Activated T-helper 9 cell treated with anti-CD3 and anti-CD28 coated beads, Interleukin-2, amount 50 U/mL, for 16 hours (primary cell): ENCODE data around the gene DGCR2.
"Not testable (repeated sequence)": the region's sequence is repeated elsewhere in the genome, so short reads cannot be mapped to it uniquely, and the experiment has no call there.

Experiments used
- DNase-seq: peaks from one replicate; pipeline ENCODE4 v3.0.0-alpha.2; 2020; ENCODE audit warnings: low read depth

The DGCR2 gene

GRCh38 chr22:19084126-19084525, 38.1 kb downstream of the DGCR2 start:
- not testable (repeated sequence) for DNase-seq

GRCh38 chr22:19082793-19083192, 39.4 kb downstream of the DGCR2 start:
- no peak for DNase-seq

GRCh38 chr22:19082101-19082500, 40.1 kb downstream of the DGCR2 start:
- no peak for DNase-seq

- DNase-seq, result no peak
These were observed 40.9 kb downstream of the DGCR2 start for GRCh38 chr22:19081351-19081750.

- DNase-seq, result no peak
These were observed 41.4 kb downstream of the DGCR2 start for GRCh38 chr22:19080853-19081252.

GRCh38 chr22:19079691-19080090, 42.5 kb downstream of the DGCR2 start:
- no peak for DNase-seq

GRCh38 chr22:19075404-19075803, 46.8 kb downstream of the DGCR2 start:
- DNase-seq, result no peak

- not testable (repeated sequence) for DNase-seq
These were observed 49.4 kb downstream of the DGCR2 start for GRCh38 chr22:19072853-19073252.

GRCh38 chr22:19070397-19071169, 51.6 kb downstream of the DGCR2 start:
- DNase-seq, result no peak

- DNase-seq, result no peak
These were observed 52.8 kb downstream of the DGCR2 start for GRCh38 chr22:19069451-19069850.

GRCh38 chr22:19068784-19069271, 53.4 kb downstream of the DGCR2 start:
- no peak for DNase-seq

- DNase-seq, result no peak
These were observed 54.4 kb downstream of the DGCR2 start for GRCh38 chr22:19067696-19068348.

- no peak for DNase-seq
These were observed 55.5 kb downstream of the DGCR2 start for GRCh38 chr22:19066531-19067271.

- no peak for DNase-seq
These were observed 56.3 kb downstream of the DGCR2 start for GRCh38 chr22:19065929-19066328.

- no peak for DNase-seq
These were observed 56.8 kb downstream of the DGCR2 start for GRCh38 chr22:19065298-19065859.

- no peak for DNase-seq
These were observed 57.7 kb downstream of the DGCR2 start for GRCh38 chr22:19064354-19065054.

- no peak for DNase-seq
These were observed 58.4 kb downstream of the DGCR2 start for GRCh38 chr22:19063581-19064353.

- DNase-seq, result no peak
These were observed 59.3 kb downstream of the DGCR2 start for GRCh38 chr22:19062943-19063308.

- DNase-seq, result no peak
These were observed 59.9 kb downstream of the DGCR2 start for GRCh38 chr22:19062139-19062942.

GRCh38 chr22:19061471-19062138, 60.6 kb downstream of the DGCR2 start:
- no peak for DNase-seq
